Jurkat, Clone E6-1 (cell line): Measurements from ENCODE around the gene ANLN.

Experiments
- DNase-seq: peaks from one replicate; pipeline ENCODE4 v3.0.0-alpha.2; 2011; ENCODE audit warnings: low read depth, low spot score
- H3K4me3 ChIP-seq: 2 replicates; pipeline ENCODE4 v1.5.1; 2011; ENCODE audit warnings: mild to moderate bottlenecking, low read length, control low read depth, moderate library complexity

The ANLN gene

GRCh38 chr7:36406156-36406555 is 16.5 kb downstream of the ANLN start:
- H3K4me3 ChIP-seq, result no peak overlapping the region
- DNase-seq, result no peak

DNA sequence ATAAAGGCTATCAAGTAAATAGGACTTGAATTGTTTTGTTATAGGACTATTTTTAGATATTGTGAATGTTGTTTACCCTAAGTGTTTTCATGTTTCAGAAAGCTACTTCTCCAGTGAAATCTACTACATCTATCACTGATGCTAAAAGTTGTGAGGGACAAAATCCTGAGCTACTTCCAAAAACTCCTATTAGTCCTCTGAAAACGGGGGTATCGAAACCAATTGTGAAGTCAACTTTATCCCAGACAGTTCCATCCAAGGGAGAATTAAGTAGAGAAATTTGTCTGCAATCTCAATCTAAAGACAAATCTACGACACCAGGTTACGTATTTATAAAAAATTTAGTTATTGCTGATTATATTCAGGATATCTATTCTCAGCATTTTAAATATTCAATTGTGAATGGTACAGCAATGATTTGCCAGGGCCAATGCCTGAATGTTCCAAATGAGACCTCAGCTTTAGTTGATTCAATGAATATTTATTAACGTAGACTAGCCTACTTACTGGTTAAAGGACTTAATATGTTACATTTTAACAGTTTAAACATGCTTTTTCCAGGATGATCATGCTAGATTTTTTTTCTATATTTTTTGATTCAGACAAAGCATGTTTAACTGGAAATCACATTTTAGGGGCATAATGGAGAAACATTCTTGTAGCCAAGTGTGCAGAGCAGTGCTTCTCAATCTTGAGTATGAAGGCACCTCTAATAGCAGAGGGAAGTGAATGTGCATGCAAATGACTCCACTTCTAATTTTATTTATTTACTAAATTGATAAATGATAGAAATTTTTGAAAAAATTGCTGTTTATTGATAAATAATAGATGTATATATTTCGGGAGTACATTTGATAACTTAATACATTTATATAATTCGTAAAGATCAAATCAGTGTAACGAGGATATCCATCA is 18.2 kb downstream of the ANLN start:
- H3K4me3 ChIP-seq, result no peak overlapping the region
- DNase-seq, result no peak

DNA sequence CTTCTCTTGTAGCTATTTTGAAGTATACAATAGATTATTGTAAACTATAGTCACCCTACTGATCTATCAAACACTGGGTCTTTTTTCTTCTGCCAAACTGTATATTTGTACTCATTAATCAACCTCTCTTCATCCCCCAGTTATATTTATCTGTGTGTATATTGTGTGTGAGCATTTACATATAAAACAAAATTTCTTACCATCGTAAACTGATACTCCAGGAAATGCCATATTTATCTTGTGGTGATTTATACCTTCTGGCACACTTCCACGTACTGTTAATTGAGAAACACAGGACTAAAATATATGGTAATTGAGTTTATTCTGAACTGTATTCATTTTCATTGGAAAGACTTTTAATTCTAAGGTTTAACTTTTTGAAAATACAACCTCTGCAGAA is 18.9 kb downstream of the ANLN start:
- no peak overlapping the region for H3K4me3 ChIP-seq
- DNase-seq, result no peak

DNA sequence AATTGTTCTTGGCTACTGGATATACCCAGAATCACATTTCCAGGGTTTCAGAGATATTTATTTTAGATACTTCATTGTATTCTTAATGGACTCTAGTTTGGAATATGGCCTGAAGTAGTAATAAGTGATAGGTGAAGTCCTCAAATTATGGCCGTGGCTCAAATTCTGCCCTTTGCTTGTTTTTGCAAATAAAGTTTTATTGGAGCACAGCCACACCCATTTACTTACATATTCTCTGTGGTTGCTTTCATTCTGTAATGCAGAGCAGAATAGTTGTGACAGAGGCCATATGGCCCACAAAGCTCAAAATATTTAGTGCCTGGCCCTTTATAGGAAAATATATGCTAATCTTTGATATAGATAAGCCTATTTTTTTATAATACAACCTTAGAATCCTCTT is 19.5 kb downstream of the ANLN start:
- no peak for DNase-seq
- H3K4me3 ChIP-seq, result no peak overlapping the region

GRCh38 chr7:36415144-36415543 is 25.5 kb downstream of the ANLN start:
- no peak overlapping the region for H3K4me3 ChIP-seq
- DNase-seq, result no peak

DNA sequence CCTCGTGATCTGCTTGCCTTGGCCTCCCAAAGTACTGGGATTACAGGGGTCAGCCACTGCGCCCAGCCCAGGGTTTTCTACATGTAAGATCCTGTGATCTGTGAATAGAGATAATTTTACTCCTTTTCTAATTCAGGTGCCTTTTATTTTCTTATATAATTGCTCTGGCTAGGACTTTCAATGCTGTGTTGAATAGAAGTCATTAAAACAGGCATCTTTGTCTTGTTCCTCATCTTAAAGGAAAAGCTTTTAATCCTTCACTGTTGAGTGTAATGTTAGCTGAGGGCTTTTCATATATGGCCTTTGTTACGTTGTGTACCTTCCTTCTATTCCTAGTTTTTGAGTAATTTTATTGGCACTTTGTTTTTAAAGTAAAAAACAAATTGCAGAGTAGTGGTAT is 26.6 kb downstream of the ANLN start:
- H3K4me3 ChIP-seq, result no peak overlapping the region
- DNase-seq, result no peak

DNA sequence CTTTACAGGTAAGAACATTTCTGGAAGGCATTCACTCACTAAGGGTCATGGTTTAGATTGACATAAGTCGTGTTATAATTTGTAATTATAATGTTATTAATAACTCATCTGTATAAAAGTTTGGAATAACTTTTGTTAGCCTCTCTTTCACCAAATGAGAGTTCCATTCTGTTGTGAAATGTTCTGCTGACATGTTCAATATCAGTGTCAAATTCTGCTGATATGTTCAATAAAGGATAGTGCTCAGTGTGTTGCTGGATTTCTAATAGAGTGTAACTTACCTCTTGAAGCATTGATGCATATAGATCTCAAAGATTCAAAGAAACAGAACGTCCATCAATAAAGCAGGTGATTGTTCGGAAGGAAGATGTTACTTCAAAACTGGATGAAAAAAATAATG is 30.6 kb downstream of the ANLN start:
- DNase-seq, result no peak
- H3K4me3 ChIP-seq, result no peak overlapping the region

- no peak for DNase-seq
- no peak overlapping the region for H3K4me3 ChIP-seq
Measured at GRCh38 chr7:36422072-36422471, 32.4 kb downstream of the ANLN start.

- H3K4me3 ChIP-seq, result no peak overlapping the region
- DNase-seq, result no peak
Measured at GRCh38 chr7:36423633-36424032, 34.0 kb downstream of the ANLN start.

- H3K4me3 ChIP-seq, result no peak overlapping the region
- DNase-seq, result no peak
Measured at GRCh38 chr7:36430186-36430585, 40.5 kb downstream of the ANLN start.

DNA sequence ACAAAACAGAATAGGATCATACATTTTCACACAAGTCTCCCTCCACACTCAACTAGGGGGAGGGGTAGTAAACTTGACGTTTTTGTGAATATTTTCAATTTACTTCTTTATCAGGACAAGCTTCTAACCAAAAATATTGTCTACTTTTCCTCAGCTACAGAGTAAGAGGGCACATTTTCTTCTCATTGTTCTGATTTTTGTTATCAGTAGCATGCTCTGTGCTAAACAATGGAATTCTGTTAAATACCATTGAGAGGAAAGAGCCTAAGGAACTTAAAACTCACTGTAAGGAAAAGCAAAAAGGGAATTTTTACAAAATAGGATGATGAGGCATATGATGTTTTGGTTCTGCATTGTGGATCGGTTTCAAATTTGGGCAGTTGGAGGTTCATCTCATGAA is 41.2 kb downstream of the ANLN start:
- DNase-seq, result no peak
- H3K4me3 ChIP-seq, result no peak overlapping the region

- no peak for DNase-seq
Measured at GRCh38 chr7:36438211-36438610, 48.5 kb downstream of the ANLN start.

DNA sequence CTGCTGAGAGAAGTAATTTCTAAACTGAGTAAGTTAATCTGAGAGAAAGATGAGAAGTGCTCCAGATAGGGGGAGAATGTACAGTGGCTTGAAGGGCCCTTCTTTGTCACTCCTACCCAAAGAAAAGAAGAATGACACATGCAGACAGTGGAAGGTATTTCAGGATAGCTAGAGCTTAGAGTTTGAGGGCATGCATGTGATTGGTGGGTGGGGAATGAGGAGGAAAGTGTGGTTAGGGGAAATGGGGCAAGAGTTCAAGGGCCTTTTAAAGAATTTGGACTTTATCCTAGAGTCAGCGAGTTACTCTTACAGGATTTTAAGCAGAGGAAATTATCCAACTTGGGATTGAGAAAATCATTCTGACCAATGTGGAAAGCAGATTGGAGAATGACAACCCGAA is 50.0 kb downstream of the ANLN start:
- DNase-seq, result no peak

More at GRCh38 chr7:36438211-36438610, 48.5 kb downstream of the ANLN start:
- no peak overlapping the region for H3K4me3 ChIP-seq

DNA sequence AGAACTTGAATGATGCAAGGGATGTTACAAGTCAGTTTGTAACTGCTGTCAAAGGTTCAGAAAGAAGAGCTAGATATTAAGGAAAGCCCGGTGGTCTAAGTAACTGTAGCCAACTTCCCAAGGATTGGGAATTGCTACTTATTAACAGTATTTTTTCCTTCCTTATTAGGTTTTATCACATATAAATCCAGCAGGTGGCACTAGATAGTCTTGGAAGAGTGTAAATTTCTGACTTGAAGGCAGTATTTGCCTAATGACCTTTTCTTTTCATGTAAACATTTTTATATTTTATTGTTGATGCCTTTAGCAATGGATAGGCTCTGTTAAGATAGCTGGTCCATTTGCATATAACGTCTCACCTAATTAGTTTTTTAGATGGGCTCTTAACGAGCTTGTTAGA is 51.2 kb downstream of the ANLN start:
- no peak overlapping the region for H3K4me3 ChIP-seq
- DNase-seq, result no peak

More for the DNA sequence above, 50.0 kb downstream of the ANLN start:
- no peak overlapping the region for H3K4me3 ChIP-seq

GRCh38 chr7:36441344-36442022 is 51.8 kb downstream of the ANLN start:
- DNase-seq, result no peak
- no peak overlapping the region for H3K4me3 ChIP-seq

- DNase-seq, result no peak
Measured at GRCh38 chr7:36448781-36449379, 59.2 kb downstream of the ANLN start.

GRCh38 chr7:36449685-36450084 is 60.0 kb downstream of the ANLN start:
- no peak for DNase-seq

More at GRCh38 chr7:36448781-36449379, 59.2 kb downstream of the ANLN start:
- H3K4me3 ChIP-seq, result no peak overlapping the region

DNA sequence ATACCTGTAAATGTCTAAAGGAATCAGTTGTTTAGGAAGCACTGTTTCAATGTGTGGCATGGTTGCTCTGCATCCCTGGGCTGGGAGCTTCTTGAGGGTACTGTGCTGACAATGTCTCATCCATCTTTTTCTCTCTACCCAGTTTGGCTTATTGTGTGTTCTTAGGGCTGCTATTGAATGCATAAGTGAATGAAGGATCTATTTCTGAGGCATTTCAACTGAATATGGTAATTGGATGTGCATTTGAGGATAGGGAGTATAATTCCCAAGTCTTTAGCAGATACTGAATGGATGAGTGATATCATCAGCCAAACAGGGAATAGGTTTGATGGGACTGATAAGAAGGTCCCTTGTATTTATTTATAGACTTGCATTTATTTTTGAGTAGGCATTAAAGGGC is 64.1 kb downstream of the ANLN start:
- DNase-seq, result no peak
- no peak overlapping the region for H3K4me3 ChIP-seq

More at GRCh38 chr7:36449685-36450084, 60.0 kb downstream of the ANLN start:
- no peak overlapping the region for H3K4me3 ChIP-seq

- H3K4me3 ChIP-seq, result no peak overlapping the region
- no peak for DNase-seq
Measured at GRCh38 chr7:36455646-36456045, 66.0 kb downstream of the ANLN start.

DNA sequence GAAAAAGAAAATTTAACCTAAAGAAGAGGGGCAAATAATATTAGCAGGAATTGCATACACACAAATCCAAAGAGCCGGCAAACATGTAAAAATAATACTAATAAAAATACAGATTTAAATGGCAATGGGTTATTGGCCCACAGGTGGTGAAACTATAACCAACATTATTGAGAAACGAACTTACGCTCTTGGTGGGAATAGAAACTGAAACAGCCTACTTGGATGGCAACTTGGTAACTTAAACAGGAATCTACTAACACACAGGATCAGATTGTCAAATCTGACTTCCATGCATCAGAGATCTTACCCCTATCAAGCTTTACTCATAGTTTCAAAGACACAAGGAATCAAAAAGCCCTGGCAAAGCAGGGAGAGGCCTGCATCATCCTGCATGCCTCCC is 66.5 kb downstream of the ANLN start:
- no peak overlapping the region for H3K4me3 ChIP-seq
- no peak for DNase-seq
